COLO829 (cell line): ENCODE results near the gene H6PD.

ENCODE experiments used
- DNase-seq: peaks from one replicate; pipeline ENCODE4 v3.0.0; 2012; ENCODE audit warnings: low spot score

H6PD gene

DNA sequence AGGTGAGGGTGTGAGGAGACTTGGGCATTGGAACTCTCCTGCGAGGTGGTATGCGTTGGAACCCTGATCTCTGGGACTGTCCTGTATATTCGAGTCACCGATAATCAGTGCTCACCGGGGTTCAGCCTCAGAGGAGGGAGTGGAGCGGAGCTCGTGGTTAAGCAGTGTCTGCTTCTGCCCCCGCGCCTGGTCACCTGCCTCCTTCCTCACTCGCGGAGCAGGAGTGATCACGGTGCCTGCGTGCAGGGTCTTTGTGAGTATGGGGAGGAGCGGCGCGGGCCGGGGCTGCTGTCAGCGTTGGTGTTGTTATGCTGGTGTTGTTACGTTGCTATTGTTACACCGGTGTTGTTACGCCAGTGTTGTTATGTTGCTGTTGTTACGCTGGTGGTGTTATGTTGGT is 23.3 kb downstream of the H6PD start:
- no peak for DNase-seq

- no peak for DNase-seq
These were observed 24.1 kb downstream of the H6PD start for GRCh38 chr1:9258629-9259028.

DNA sequence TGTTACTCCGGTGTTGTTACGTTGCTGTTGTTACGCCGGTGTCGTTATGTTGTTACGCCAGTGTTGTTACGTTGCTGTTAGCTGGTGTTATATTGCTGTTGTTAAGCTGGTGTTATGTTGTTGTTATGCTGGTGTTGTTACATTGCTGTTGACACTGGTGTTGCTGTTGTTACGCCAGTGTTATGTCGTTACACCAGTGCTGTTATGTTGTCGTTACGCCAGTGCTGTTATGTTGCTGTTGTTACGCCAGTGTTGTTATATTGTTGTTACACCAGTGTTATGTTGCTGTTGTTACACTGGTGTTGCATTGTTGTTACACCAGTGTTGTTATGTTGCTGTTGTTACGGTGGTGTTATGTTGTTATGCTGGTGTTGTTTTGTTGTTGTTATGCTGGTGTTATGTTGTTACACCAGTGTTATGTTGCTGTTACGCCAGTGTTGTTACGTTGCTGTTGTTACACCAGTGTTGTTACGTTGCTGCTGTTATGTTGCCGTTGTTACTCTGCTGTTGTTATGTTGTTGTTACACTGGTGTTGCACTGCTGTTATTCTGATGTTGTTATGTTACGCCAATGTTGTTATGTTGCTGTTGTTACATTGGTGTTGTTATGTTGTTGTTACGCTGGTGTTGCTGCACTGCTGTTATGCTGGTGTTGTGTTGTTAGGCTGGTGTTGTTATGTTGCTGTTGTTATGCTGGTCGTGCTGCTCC is 25.6 kb downstream of the H6PD start:
- DNase-seq, result no peak

- DNase-seq, result no peak
These were observed 26.9 kb downstream of the H6PD start for GRCh38 chr1:9261496-9261895.

DNA sequence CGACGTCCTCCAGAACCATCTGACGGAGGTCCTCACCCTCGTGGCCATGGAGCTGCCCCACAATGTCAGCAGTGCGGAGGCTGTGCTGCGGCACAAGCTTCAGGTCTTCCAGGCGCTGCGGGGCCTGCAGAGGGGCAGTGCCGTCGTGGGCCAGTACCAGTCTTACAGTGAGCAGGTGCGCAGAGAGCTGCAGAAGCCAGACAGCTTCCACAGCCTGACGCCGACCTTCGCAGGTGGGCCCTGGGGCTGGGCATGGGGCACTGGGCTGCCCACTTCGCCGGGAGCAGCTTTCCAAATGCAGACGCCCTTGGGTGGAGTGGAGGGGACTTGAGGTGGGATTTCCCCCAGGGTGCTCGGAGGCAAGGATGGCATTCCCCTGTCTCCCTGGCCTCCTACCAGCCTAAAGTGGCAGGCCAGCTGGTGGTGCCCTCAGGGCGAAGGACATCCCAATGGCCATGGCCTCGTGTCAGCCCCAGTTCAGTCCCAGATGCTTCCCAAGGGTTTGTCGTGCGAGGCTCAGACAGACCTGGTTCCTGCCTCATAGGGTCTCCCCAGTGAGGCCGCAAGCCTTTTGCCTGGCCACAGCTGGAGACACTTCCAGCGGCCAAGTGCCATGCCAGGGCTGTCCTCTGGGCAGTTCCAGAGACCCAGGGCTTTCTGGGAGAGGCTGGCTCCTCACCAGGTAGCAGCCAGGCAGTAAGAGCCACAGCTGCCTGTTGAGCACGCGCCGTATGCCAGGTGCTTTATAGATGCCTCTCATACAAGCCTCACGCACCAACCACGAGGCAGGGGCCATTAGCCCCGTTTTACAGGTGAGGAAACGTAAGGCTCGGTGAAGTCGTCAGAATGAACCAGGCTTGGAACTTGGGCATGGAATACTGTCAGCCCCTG is 27.8 kb downstream of the H6PD start:
- no peak for DNase-seq

GRCh38 chr1:9263276-9263855 is 28.8 kb downstream of the H6PD start:
- DNase-seq, result no peak

GRCh38 chr1:9263984-9264872 is 29.7 kb downstream of the H6PD start:
- no peak for DNase-seq

DNA sequence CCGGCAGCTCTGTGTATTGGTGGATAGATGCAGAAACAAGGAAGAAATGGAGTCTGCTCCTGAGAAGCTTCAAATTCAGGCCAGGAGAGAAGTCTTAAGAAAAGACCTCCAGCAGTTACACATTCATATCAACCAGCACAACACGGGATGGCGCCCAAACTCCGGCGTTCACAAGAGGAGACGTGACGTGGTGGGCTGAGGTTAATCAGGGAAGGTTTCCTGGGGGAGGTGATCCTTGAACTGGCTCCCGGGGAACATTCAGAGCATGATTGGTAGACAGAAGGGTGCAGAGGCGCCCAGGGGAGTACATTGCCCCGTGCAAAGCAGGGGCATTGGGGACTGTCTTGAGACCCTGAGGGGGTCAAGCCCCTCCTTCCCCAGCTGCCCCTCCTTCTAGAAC is 30.5 kb downstream of the H6PD start:
- DNase-seq, result no peak

- DNase-seq, result no peak
These were observed 31.4 kb downstream of the H6PD start for GRCh38 chr1:9265968-9266367.

DNA sequence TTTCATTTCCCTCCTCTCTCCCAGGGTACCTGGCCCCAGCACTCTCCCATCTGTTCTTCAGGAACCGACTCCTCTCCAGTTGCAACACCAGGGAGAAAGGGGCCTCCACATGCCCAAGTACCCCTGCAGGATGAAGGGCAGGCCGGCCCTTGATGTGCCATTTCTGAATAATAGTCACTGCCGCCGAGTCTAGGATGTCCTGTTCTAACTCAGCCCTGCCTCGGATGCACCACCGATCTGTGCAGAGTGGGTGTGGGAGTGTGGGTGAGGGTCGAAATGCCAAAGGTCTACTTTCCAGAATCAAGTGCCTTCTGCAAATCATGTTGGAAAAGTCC is 32.7 kb downstream of the H6PD start:
- no peak for DNase-seq

DNA sequence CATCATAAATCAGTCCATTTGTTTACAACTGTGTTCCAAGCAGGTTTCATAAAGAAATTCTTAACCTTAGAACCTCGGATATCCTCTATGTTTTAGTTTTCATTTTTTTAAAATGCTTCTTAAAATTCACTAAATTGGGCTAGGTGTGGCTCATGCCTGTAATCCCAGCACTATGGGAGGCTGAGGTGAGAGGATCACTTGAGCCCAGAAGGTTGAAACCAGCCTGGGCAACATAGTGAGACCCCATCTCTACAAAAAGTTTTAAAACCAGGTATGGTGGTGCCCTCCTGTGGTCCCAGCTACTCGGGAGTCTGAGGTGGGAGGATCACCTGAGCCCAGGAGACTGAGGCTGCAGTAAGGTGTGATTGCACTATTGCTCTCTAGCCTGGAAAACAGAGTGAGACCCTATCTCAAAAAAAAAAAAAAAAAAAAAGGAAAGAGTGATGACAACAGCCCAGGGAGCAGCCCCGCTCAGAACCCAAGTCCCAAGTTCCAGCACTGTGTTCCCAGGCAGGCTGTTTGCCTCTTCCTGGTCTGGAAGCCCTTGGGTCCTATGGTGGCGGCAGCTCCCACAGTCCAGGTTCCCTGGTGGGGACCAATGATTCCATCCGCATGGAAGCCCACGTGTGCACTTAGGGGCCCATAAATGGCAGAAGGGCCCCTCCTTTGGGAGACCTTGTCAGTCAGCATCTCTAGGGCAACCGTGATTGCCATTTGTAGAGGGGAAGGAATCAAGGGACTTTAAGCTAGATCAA is 33.4 kb downstream of the H6PD start:
- DNase-seq, result no peak

DNA sequence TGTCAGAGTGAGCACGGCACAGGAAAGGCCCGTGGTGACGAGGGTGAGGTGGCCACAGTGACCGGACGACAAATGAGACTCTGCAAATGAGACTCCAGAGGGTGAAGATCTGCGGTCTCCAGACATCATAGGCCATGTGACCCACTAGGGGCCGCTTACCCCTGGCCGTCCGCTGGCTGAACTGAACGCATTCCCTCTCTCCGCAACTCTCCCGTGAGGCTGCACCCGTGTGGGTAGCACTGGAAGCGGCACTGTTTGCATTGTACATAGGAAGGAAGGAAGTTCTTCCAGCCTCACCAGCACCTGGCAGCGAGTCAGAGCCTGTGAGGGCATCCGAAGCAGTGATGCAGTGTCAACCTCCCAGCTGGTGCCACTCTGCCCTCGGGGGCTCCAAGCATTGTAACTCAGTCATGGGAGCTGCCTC is 34.5 kb downstream of the H6PD start:
- DNase-seq, result no peak

DNA sequence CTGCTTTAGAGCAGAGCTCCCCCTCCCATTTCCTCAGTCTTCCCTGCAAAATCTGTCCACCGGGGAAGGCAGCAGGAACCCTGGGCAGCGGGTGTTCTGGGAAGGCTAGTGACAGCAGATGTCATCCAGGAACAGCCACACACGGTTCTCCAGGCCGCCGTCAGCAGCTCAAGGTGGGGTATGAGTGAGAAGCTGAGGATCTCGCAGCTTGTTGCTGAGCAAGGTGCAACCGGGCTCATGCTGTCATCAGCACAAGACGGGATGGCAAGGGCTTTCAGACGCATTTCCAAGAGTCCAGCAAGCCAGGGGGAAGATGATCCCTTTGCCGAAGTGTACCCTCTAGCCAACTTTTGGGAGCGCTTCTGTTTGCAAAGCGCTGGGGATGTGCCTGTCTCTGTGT is 35.1 kb downstream of the H6PD start:
- DNase-seq, result no peak

DNA sequence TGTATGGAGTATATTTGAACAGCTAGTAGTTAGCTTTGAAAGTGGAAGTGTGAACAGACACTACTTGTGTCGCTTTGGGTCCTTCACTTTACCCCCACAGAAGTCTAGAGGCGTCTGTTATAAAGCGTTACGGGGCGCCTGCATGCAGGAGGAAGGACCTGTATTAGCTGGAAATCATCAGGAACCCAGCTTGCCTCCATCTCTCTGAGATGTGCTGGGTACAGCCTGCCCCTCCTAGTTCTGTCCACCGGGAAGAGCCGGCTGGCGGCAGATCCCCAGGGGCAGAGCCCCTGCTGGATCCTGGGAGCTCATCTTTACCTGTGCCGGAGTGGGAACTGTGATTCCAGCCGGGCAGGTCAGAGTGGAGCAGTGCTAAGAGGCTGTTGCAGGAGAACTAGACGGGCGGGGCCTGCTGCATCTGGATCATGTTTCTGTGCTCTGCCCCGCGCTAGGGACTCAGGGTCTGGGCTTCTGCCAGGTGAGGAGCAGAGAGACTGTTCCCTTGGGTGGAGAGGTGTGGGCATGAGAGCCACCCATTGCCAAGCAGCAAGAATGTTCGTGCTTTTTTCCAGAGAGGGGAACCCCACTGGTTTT is 35.8 kb downstream of the H6PD start:
- no peak for DNase-seq

- no peak for DNase-seq
These were observed 36.7 kb downstream of the H6PD start for GRCh38 chr1:9271283-9271682.

DNA sequence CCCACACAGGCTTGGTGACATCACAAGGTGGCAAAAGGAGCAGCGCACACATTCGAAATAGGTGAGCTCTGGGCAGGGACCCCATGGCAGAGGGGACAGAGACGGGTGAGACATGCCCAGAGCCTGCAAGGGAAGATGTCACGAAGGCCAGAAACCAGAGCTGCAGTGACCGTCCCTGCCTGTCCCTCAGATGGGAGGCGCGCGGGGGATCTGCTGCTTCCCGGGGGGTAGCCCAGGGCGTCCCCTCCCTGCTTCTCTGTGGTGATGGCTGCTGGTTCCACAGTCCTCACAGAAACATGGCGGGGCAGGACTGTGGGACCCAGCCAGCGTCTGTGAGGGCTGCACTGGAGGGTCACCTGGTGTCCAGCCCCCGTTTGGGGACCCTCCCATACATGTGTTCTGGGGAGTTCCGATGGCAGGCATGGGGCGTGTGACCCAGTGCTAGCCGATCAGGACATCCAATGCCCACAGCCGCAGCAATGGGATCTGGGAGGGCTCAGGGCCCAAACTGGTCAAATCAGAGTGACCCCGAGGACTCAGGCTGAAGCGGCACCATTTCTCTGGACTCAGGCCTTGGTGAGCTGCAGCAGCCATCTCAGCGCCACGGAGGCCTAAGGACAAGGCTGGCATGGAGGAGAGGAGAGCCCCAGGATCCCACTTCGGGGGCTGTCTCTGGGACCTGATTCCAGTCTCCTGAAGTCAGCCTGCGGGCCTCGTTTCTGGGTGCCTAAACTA is 37.5 kb downstream of the H6PD start:
- no peak for DNase-seq

DNA sequence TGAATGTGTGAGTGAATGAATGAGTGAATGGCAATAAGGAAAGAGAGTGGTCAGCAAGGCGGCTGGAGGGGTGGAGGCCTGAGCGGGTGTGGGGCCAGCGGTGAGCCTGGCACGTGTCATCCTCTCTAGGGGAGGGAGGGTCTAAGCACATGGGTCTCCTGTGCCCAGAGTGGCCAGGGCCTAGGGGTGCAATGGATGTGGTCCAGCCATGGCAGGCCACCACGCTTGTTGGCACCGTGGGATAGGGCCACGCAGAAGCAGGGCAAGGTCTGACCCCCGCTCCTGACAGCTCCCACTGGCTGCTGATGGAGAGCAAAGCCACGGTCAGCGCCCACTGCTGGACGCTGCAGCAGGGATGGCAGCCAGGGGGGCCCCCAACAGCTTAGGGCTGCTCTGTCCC is 38.6 kb downstream of the H6PD start:
- no peak for DNase-seq

DNA sequence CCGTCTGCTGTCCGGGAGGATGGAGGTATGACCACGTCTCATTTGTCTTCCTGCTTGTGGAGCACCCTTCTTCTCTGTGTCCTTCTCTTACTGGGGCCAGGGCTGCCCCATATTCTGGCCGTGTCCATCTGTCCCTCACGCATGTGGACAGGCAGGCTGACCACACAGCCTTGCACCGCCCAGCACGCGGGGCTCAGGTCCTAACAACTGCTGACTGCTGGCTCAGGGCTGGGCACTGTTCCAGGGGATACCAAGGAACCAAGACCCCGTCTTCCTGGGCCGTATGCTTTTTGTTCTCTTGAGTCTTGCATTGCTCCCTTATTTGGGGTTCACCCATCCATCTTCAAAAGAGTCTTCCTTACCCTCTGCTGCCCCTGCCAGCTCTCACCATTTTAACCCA is 40.6 kb downstream of the H6PD start:
- no peak for DNase-seq

GRCh38 chr1:9275567-9276034 is 41.0 kb downstream of the H6PD start:
- peak; percentile 92 for DNase-seq

DNA sequence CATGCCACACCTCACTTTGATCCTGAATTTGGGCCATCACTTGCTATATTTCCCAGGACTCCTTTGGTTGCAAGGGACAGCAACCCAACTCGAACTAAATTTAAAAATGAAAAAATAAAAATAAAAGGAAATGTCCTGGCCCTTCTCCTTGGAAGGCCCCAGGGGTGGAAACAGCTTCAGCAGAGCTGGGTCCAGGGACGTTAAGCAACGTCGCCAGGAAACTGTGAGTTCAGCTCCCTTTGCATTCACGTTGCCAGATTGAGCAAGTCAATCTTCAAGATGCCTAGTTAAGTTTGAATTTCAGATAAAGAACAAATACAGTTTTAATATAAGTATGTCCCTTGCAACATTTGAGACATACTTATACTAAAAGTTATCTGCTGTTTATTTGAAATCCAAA is 43.5 kb downstream of the H6PD start:
- DNase-seq, result no peak
